DMS153 treated with DMSO at 0.1 percent for 48 hours (cell line): ENCODE results near the gene KRT82.
"Not testable (repeated sequence)": the region's sequence is repeated elsewhere in the genome, so short reads cannot be mapped to it uniquely, and the experiment has no call there.

ENCODE experiments used
- DNase-seq: peaks from one replicate; lab custom pipeline; 2025; ENCODE audit not compliant: unreplicated experiment; lab: John Stamatoyannopoulos, UW

The KRT82 gene

DNA sequence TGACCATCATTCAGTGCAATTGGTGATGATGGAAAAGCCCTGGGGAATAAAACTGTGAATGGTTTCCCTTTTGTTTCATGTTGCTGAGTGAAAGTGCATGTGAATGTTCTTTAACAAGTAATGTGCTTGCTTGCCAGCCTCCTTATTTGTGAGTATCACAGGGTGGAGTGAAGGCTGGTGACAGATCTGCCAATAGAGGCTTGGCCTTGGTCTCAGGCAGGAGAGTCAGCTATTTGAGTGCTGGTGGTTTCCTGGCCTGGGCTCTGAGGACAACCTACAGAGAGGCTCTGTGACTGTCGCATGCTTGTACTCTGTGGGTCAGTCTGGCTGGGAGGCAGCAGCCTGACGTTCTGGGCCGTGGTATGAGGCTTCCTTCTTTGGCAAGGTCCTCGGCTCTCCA, 59.5 kb downstream of the KRT82 start:
- no peak for DNase-seq

DNA sequence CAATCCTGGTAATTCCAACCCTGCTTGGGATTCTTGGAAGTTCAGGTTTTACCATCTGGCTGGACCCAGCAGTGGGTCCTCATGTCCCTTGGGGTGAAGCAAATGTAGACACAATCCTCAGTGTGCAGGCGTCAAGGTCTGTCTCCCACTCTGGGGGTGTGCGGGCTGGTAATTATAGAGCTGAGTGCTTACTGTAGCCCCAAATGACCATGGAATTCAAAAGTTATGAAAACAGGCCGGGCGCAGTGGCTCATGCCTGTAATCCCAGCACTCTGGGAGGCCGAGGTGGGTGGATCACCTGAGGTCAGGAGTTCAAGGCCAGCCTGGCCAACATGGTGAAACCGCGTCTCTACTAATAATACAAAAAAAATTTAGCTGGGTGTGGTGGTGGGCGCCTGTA, 61.1 kb downstream of the KRT82 start:
- not testable (repeated sequence) for DNase-seq

- no peak for DNase-seq
These were observed 62.0 kb downstream of the KRT82 start for GRCh38 chr12:52344111-52344510.
